Activated naive CD4-positive, alpha-beta T cell treated with anti-CD3 and anti-CD28 coated beads, Interleukin-2, amount 50 U/mL, for 24 hours (primary cell): Measurements from ENCODE around the gene PRH2.

ENCODE experiments used
- H3K27ac Mint-ChIP-seq: one replicate; pipeline ENCODE4 v1.8.0; 2021; ENCODE audit warnings: mild to moderate bottlenecking, mixed read lengths
- H3K27me3 Mint-ChIP-seq: one replicate; pipeline ENCODE4 v1.8.0; 2021; ENCODE audit warnings: mixed read lengths
- H3K36me3 Mint-ChIP-seq: one replicate; pipeline ENCODE4 v1.8.0; 2021; ENCODE audit warnings: mixed read lengths
- H3K4me1 Mint-ChIP-seq: one replicate; pipeline ENCODE4 v1.8.0; 2021; ENCODE audit warnings: mixed read lengths
- H3K4me3 Mint-ChIP-seq: one replicate; pipeline ENCODE4 v1.8.0; 2021; ENCODE audit warnings: mild to moderate bottlenecking, mixed read lengths
- H3K9me3 Mint-ChIP-seq: one replicate; pipeline ENCODE4 v1.8.0; 2021; ENCODE audit warnings: mixed read lengths

Gene PRH2

DNA sequence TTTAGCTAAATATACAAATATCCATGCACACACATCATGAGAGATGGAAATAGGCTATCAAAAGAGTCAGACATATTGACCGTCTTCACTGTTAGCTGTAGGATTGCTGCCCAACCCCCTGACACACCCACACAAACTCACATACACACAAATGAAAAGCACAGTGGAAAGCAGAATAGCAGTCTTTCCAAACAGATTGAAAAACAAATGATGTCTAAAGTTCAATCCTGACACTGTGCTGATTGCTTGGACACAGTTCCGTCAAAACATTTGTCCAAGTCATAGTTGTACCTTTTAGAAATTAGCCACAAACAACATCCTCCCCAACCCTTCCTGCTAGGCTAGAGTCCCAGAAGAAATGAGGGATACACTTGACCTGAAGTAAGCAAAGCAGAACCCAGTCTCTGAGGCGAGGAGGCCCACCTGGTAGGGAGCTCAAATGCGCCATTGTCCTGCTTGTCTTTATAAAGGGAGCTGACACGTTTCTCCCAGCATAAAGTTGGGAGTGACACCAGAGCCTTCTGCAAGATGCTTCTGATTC, at the start of gene PRH2:
Gene PRH2, plus strand, starts transcription at position 491 of the 541 bp plus-strand sequence. Its CDS starts 38 bp downstream, at position 529.
- H3K4me1 Mint-ChIP-seq = no peaks in the 10 kb centered on the region
- H3K4me3 Mint-ChIP-seq = no peak within 1 kb of the TSS
- no peaks in the 10 kb centered on the region for H3K27me3 Mint-ChIP-seq
- H3K36me3 Mint-ChIP-seq = peaks cover 11% of the 10 kb centered on the region
- no peak within 1 kb of the TSS for H3K27ac Mint-ChIP-seq
- H3K9me3 Mint-ChIP-seq = peaks cover 7% of the 10 kb centered on the region

- Mint-ChIP-seq H3K27me3 (no peaks in the 10 kb centered on the region), H3K9me3 (no peaks in the 10 kb centered on the region), H3K27ac (peak within 1 kb of the TSS; percentile 12), H3K36me3 (peaks cover 28% of the 10 kb centered on the region), H3K4me1 (no peaks in the 10 kb centered on the region), H3K4me3 (no peak within 1 kb of the TSS)
Observed at GRCh38 chr12:10884086-10884725, 44.8 kb upstream of the PRH2 start, which contains the start of gene PRH1. Gene PRH1 (minus strand): TSS chr12:10884255. CDS start chr12:10884217, 38 bp downstream.

GRCh38 chr12:10889226-10889625, 39.8 kb upstream of the PRH2 start:
- H3K27me3 Mint-ChIP-seq = no peaks in the 10 kb centered on the region
- no peak overlapping the region for H3K27ac Mint-ChIP-seq
- peaks cover 24% of the 10 kb centered on the region for H3K36me3 Mint-ChIP-seq
- H3K4me3 Mint-ChIP-seq = no peak overlapping the region
- H3K4me1 Mint-ChIP-seq = no peaks in the 10 kb centered on the region
- no peaks in the 10 kb centered on the region for H3K9me3 Mint-ChIP-seq

DNA sequence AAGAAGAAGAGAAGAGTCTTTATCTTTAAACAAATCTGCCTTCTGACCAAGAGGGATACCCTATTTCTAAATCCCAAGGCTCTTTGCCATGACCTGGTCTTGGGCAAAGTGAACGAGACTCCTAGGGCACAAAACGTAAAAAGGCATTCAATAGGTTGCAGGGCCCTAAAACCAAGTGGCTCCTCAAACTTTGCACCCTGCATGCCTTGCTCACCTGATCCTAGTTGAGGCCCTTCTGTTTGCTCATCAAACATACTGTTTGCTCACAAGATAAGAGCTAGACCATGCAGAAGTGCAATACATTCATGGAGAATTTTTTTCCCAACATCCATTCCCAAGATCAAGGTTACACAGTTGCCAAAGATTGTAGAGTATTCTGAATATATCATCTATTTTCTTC, 37.1 kb upstream of the PRH2 start:
- Mint-ChIP-seq H3K4me1 (no peaks in the 10 kb centered on the region), H3K27me3 (no peaks in the 10 kb centered on the region), H3K4me3 (no peak overlapping the region), H3K9me3 (no peaks in the 10 kb centered on the region), H3K36me3 (peaks cover 30% of the 10 kb centered on the region), H3K27ac (no peak overlapping the region)

DNA sequence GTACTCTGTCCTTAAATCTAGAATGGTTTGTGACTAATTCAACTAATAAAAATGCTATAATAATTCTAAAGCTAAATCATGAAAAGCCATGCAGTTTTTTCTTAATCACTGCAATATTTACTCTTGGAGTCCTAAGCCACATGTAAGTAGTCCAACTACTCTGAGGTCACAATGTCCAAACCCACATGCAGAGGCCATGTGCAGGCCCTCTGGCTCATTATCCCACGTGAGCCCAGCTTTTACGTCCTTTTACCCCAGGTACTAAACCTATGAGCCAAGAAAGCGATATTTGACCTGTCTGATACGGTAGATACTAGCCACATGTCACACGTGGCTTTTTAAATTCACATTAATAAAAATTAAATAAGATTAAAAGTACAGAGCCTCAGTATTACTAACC, 32.2 kb upstream of the PRH2 start:
- Mint-ChIP-seq H3K27ac (no peak overlapping the region), H3K4me1 (no peaks in the 10 kb centered on the region), H3K4me3 (no peak overlapping the region), H3K9me3 (peaks cover 8% of the 10 kb centered on the region), H3K27me3 (no peaks in the 10 kb centered on the region), H3K36me3 (peaks cover 29% of the 10 kb centered on the region)

- peaks cover 33% of the 10 kb centered on the region for H3K36me3 Mint-ChIP-seq
- H3K9me3 Mint-ChIP-seq = peaks cover 29% of the 10 kb centered on the region
- no peaks in the 10 kb centered on the region for H3K4me1 Mint-ChIP-seq
- no peak overlapping the region for H3K4me3 Mint-ChIP-seq
- no peaks in the 10 kb centered on the region for H3K27me3 Mint-ChIP-seq
- no peak overlapping the region for H3K27ac Mint-ChIP-seq
Observed at GRCh38 chr12:10900530-10900929, 28.5 kb upstream of the PRH2 start.

DNA sequence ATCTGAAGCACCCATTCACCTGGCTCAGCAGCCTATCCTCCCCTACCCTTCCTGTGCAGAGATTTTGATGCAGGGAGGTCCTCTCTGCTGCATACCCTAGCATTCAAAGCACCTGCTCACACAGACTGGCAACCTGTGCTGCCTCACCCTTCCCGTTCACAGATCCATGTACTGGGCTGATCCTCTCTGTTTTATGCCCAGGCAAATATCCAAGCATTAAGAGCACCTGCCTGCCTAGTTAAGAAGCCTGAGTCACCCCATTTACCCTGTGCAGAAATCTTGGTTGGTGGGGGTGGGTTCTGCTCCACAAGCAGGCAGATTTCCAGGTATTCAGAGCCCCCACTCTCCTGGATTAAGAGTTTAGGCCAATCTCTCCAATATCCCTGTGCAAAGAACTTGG, 28.1 kb upstream of the PRH2 start:
- no peaks in the 10 kb centered on the region for H3K27me3 Mint-ChIP-seq
- peaks cover 38% of the 10 kb centered on the region for H3K36me3 Mint-ChIP-seq
- H3K4me3 Mint-ChIP-seq = no peak overlapping the region
- H3K9me3 Mint-ChIP-seq = peaks cover 29% of the 10 kb centered on the region
- H3K4me1 Mint-ChIP-seq = no peaks in the 10 kb centered on the region
- no peak overlapping the region for H3K27ac Mint-ChIP-seq

GRCh38 chr12:10901427-10901826, 27.6 kb upstream of the PRH2 start:
- Mint-ChIP-seq H3K27ac (no peak overlapping the region), H3K4me1 (no peaks in the 10 kb centered on the region), H3K4me3 (no peak overlapping the region), H3K36me3 (peaks cover 38% of the 10 kb centered on the region), H3K27me3 (no peaks in the 10 kb centered on the region), H3K9me3 (peaks cover 29% of the 10 kb centered on the region)

DNA sequence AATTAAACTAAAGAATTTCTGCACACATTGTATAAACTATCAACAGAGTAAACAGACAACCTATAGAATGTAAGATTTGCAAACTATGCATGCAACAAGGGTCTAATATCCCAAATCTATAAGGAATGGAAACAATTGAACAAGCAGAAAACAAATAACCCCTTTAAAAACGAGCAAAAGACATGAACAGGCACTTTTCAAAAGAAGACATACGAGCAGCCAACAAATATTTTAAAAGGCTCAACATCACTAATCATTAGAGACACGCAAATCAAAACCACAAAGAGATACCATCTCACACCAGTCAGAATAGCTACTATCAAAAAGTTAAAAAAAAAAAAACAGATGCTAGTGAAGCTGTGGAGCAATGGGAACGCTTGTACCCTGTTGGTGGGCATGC, 24.4 kb upstream of the PRH2 start:
- Mint-ChIP-seq H3K27ac (no peak overlapping the region), H3K36me3 (peaks cover 49% of the 10 kb centered on the region), H3K4me1 (no peaks in the 10 kb centered on the region), H3K27me3 (no peaks in the 10 kb centered on the region), H3K9me3 (peaks cover 26% of the 10 kb centered on the region), H3K4me3 (no peak overlapping the region)

DNA sequence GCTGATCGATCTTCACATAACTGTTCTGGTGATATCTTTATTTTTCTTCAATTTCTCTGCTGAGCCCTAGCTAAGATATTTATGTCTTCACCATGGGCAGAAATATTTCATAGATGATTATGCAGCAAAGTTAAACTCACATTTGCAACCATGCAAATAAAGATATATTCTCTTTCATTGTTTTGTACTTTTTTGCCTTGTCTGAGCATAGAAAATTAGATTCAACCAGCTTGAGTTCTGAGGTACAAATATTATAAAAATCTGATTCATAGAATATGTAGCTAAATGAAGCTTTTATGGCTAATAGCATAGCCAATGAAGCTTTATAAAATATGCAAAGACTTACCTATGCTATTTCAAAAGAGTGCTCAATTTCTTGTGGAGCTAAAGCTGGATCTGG, 19.6 kb upstream of the PRH2 start, which contains the start of gene TAS2R13:
Gene TAS2R13, minus strand, starts transcription at position 101 of the 400 bp plus-strand sequence. CDS start 264 bp downstream, outside the sequence.
- H3K4me1 Mint-ChIP-seq = no peaks in the 10 kb centered on the region
- peaks cover 37% of the 10 kb centered on the region for H3K36me3 Mint-ChIP-seq
- no peak within 1 kb of the TSS for H3K4me3 Mint-ChIP-seq
- H3K27me3 Mint-ChIP-seq = no peaks in the 10 kb centered on the region
- H3K27ac Mint-ChIP-seq = no peak within 1 kb of the TSS
- H3K9me3 Mint-ChIP-seq = peaks cover 11% of the 10 kb centered on the region

DNA sequence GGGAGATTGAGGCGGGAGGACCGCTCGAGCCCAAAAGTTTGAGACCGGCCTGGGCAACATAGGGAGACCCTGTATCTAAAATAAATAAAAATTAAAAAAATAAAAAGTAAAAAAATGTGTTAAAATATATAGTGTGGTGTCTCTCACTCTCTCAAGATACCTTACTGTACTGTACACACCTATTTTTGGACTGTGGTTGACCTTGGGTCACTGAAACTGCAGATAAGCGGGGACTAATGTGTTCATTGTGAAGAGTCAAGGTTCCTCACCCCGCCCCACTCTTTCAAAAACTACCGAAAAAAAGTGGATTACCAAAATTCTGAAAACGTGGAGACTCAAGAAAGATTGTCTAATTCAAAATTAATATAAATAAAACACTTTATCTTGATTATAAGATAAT, 18.7 kb upstream of the PRH2 start:
- Mint-ChIP-seq H3K4me3 (no peak overlapping the region), H3K27me3 (no peaks in the 10 kb centered on the region), H3K4me1 (no peaks in the 10 kb centered on the region), H3K27ac (no peak overlapping the region), H3K36me3 (peaks cover 33% of the 10 kb centered on the region), H3K9me3 (peaks cover 5% of the 10 kb centered on the region)

- H3K27ac Mint-ChIP-seq = no peak overlapping the region
- peaks cover 9% of the 10 kb centered on the region for H3K36me3 Mint-ChIP-seq
- peaks cover 4% of the 10 kb centered on the region for H3K9me3 Mint-ChIP-seq
- H3K4me1 Mint-ChIP-seq = no peaks in the 10 kb centered on the region
- no peaks in the 10 kb centered on the region for H3K27me3 Mint-ChIP-seq
- no peak overlapping the region for H3K4me3 Mint-ChIP-seq
Observed at GRCh38 chr12:10919809-10920208, 9.2 kb upstream of the PRH2 start.

- peaks cover 11% of the 10 kb centered on the region for H3K36me3 Mint-ChIP-seq
- H3K27me3 Mint-ChIP-seq = no peaks in the 10 kb centered on the region
- H3K4me1 Mint-ChIP-seq = no peaks in the 10 kb centered on the region
- H3K27ac Mint-ChIP-seq = no peak overlapping the region
- no peak overlapping the region for H3K4me3 Mint-ChIP-seq
- peaks cover 7% of the 10 kb centered on the region for H3K9me3 Mint-ChIP-seq
Observed at GRCh38 chr12:10926269-10926668, 2.8 kb upstream of the PRH2 start.

DNA sequence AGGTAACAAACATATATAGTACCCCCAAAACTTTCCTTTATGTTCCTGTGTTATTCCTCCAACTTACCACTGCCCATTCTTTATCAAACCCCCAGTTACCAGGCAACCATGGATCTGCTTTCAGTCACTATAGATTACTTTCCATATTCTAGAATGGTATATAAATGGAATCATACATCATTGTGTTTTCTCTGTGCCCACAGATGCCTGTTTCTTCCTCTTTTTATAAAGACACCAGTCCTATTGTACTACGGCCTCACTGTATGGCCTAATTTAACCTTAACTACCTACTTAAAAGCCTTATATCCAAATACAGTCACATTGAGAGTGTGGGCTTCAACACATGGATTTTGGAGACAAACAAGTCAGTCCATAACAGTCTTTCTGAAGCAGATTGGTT, 7.5 kb downstream of the PRH2 start:
- Mint-ChIP-seq H3K27ac (no peak overlapping the region), H3K27me3 (no peaks in the 10 kb centered on the region), H3K4me1 (no peaks in the 10 kb centered on the region), H3K9me3 (no peaks in the 10 kb centered on the region), H3K4me3 (no peak overlapping the region), H3K36me3 (peaks cover 3% of the 10 kb centered on the region)

DNA sequence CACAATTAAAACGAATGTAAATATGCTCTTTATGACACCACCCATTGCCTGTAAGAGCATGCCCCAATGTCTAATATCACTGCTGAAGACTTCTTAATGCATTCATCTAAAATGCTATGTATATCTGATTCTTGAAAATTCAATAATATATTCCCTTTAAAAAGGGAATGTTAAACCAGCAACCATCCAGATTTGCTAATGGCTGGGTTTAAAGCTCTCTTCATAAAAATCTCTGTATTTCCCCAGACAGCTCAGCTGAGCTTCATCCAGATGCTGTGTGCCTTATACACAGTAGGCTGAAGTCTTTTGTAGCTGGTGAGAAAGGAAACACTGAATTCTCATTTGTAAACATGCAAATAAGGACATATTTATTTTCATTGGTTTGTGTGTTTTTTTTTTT, 10.1 kb downstream of the PRH2 start, which contains the start of gene TAS2R14:
Gene TAS2R14, minus strand, starts transcription at position 101 of the 400 bp plus-strand sequence. Its CDS starts 56 bp downstream, at position 45.
- H3K27ac Mint-ChIP-seq = no peak within 1 kb of the TSS
- peaks cover 6% of the 10 kb centered on the region for H3K4me1 Mint-ChIP-seq
- no peak within 1 kb of the TSS for H3K4me3 Mint-ChIP-seq
- H3K27me3 Mint-ChIP-seq = no peaks in the 10 kb centered on the region
- H3K9me3 Mint-ChIP-seq = peaks cover 6% of the 10 kb centered on the region
- H3K36me3 Mint-ChIP-seq = peaks cover 7% of the 10 kb centered on the region

DNA sequence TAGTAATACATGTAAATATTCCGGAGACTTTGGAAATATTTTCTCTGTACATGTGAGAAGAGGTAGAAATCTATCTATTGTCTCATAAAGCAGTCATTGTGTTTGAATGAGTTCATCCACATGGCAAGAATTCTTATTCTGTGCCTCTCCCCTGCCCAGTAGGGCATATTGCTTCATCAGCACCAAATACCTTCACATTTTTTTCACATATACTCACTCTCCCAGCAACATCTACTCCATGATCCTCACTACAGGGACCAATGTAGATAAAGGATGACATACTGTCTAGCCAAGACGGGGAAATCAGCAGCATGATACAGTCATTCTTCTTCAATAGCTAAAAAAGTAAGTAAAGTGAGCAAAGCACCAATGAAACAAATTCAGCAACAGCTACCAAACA, 11.4 kb downstream of the PRH2 start:
- H3K4me3 Mint-ChIP-seq = no peak overlapping the region
- no peaks in the 10 kb centered on the region for H3K27me3 Mint-ChIP-seq
- peaks cover 6% of the 10 kb centered on the region for H3K9me3 Mint-ChIP-seq
- H3K27ac Mint-ChIP-seq = no peak overlapping the region
- H3K36me3 Mint-ChIP-seq = peaks cover 10% of the 10 kb centered on the region
- peaks cover 6% of the 10 kb centered on the region for H3K4me1 Mint-ChIP-seq
